Endothelial cell of umbilical vein (primary cell): ENCODE measurements around the gene PAPOLA. TPM values are rescaled to one million over a fixed set of nuclear protein-coding genes. Genes with fewer than 3 reads are reported as not detected.

ENCODE experiments used
- BruUV-seq: library from RNA; stranded (reverse); fragments of 400-500 nt; replicated peaks from 2 replicates; lab custom pipeline; 2021; lab: Mats Ljungman, UMichigan
- CTCF ChIA-PET: fragments of 300-600, 350-600 bp; sonication (Branson Sonifier 250); formaldehyde crosslinking; loops from one replicate; lab custom pipeline; 2021; ENCODE audit warnings: antibody characterized with exemption, inconsistent platforms; lab: Charles Lee
- POLR2A ChIA-PET: fragments of 300-600, 350-600 bp; sonication (Branson Sonifier 250); formaldehyde crosslinking; loops from one replicate; lab custom pipeline; 2021; ENCODE audit warnings: antibody characterized with exemption, inconsistent platforms; lab: Charles Lee
- DNase-seq: peaks from one replicate; pipeline ENCODE4 v3.0.0-alpha.2; 2011; ENCODE audit warnings: low read depth, low spot score
- FAIRE-seq: peaks from 2 replicates; lab custom pipeline; 2011; peaks lifted over from hg19 to GRCh38; lab: Jason Lieb, UNC
- H2AFZ ChIP-seq: 2 replicates; pipeline ENCODE4 v1.6.0; 2012; ENCODE audit warnings: low read depth, low read length, control low read depth, inconsistent platforms
- H3K27ac ChIP-seq: 2 replicates; pipeline ENCODE4 v1.5.1; 2011; ENCODE audit warnings: low read depth, mild to moderate bottlenecking, control low read depth, low read length, moderate library complexity; ENCODE audit not compliant: insufficient read depth
- H3K27me3 ChIP-seq, 2 experiments: 2 replicates each; pipeline versions ENCODE4 v1.6.0 to v1.6.1; 2011; ENCODE audit warnings: low read length in 2 of 2, mixed read lengths in 1 of 2; ENCODE audit not compliant: control insufficient read depth in 2 of 2, insufficient read depth in 2 of 2
- H3K36me3 ChIP-seq, 2 experiments: 2 replicates in 1 of 2; 3 replicates in 1 of 2; pipeline ENCODE4 v1.5.1; 2011; ENCODE audit warnings: low read length in 2 of 2, mild to moderate bottlenecking in 1 of 2, moderate library complexity in 1 of 2; ENCODE audit not compliant: control insufficient read depth in 2 of 2, insufficient read depth in 2 of 2; ENCODE audit errors: extremely low read depth in 1 of 2
- H3K4me1 ChIP-seq: 3 replicates; pipeline ENCODE4 v1.5.1; 2011; ENCODE audit warnings: mild to moderate bottlenecking, low read length; ENCODE audit not compliant: control insufficient read depth, insufficient read depth; ENCODE audit errors: extremely low read depth
- H3K4me2 ChIP-seq: 2 replicates; pipeline ENCODE4 v1.6.1; 2011; ENCODE audit warnings: low read length, control low read depth, mixed read lengths; ENCODE audit not compliant: insufficient read depth
- H3K4me3 ChIP-seq, 3 experiments: fragments of 200-600 bp in 1 of 3; sonication (generic), shearing (Covaris generic) in 1 of 3; replicated peaks in 1 of 3; 2 replicates each; pipeline ENCODE4 v1.5.1; 2011 to 2016; ENCODE audit warnings: control low read depth in 3 of 3, low read length in 3 of 3, mild to moderate bottlenecking in 2 of 3, inconsistent platforms in 1 of 3, low read depth in 1 of 3, moderate library complexity in 1 of 3; ENCODE audit not compliant: insufficient read depth in 1 of 3
- H3K79me2 ChIP-seq: 2 replicates; pipeline ENCODE4 v1.6.0; 2012; ENCODE audit warnings: low read length, inconsistent platforms; ENCODE audit not compliant: control insufficient read depth, insufficient read depth
- H3K9ac ChIP-seq: replicated peaks from 2 replicates; pipeline ENCODE3; 2011; ENCODE audit warnings: low read length, control low read depth; ENCODE audit not compliant: insufficient read depth; ENCODE audit errors: extremely low read depth
- H3K9me1 ChIP-seq: replicated peaks from 3 replicates; pipeline ENCODE4 v1.6.0; 2011; ENCODE audit warnings: mild to moderate bottlenecking, low read length; ENCODE audit not compliant: control insufficient read depth, insufficient read depth; ENCODE audit errors: extremely low read depth
- H3K9me3 ChIP-seq: replicated peaks from 2 replicates; pipeline ENCODE4 v1.5.1; 2012; ENCODE audit warnings: low read length, inconsistent platforms; ENCODE audit not compliant: control insufficient read depth, insufficient read depth
- H4K20me1 ChIP-seq: replicated peaks from 2 replicates; pipeline ENCODE3; 2011; ENCODE audit warnings: mild to moderate bottlenecking, low read length; ENCODE audit not compliant: control insufficient read depth, insufficient read depth; ENCODE audit errors: extremely low read depth
- CTCF ChIP-seq, 2 donors: IDR thresholded peaks; 1 replicate in 1 of 2; 2 replicates in 1 of 2; pipeline ENCODE4 v1.5.1; 2011; ENCODE audit warnings: low read length in 2 of 2, mild to moderate bottlenecking in 2 of 2, moderate library complexity in 2 of 2, control low read depth in 1 of 2, inconsistent platforms in 1 of 2, low read depth in 1 of 2; ENCODE audit not compliant: insufficient read depth in 1 of 2; ENCODE audit errors: extremely low read depth in 1 of 2
- EZH2 ChIP-seq: IDR thresholded peaks from 2 replicates; pipeline ENCODE4 v1.6.1; 2012; ENCODE audit warnings: borderline replicate concordance, low read depth, mild to moderate bottlenecking, moderate library complexity, low read length, inconsistent platforms; ENCODE audit not compliant: severe bottlenecking
- FOS ChIP-seq: IDR thresholded peaks from 2 replicates; pipeline ENCODE4 v1.6.1; 2011; ENCODE audit warnings: mild to moderate bottlenecking, low read length, moderate library complexity, borderline replicate concordance; ENCODE audit not compliant: insufficient read depth
- GATA2 ChIP-seq: IDR thresholded peaks from 2 replicates; pipeline ENCODE4 v1.7.0; 2011; ENCODE audit warnings: low read depth, mild to moderate bottlenecking, moderate library complexity, mixed read lengths, low read length; ENCODE audit not compliant: insufficient read length, insufficient read depth
- JUN ChIP-seq: IDR thresholded peaks from 2 replicates; pipeline ENCODE4 v1.6.1; 2011; ENCODE audit warnings: borderline replicate concordance, low read depth; ENCODE audit not compliant: insufficient read length, insufficient read depth
- MAX ChIP-seq: IDR thresholded peaks from 2 replicates; pipeline ENCODE4 v1.6.1; 2011; ENCODE audit not compliant: insufficient read depth, insufficient read length
- MYC ChIP-seq: IDR thresholded peaks from one replicate; pipeline ENCODE4 v1.6.1; 2011; ENCODE audit warnings: mild to moderate bottlenecking, low read depth, low read length
- POLR2A ChIP-seq: IDR thresholded peaks from 2 replicates; pipeline ENCODE4 v1.6.1; 2012; ENCODE audit warnings: low read depth, mild to moderate bottlenecking, control low read depth, low read length
- POLR2AphosphoS5 ChIP-seq: IDR thresholded peaks from 2 replicates; pipeline ENCODE4 v1.6.1; 2012; ENCODE audit warnings: low read depth, mild to moderate bottlenecking, control low read depth, low read length, moderate library complexity; ENCODE audit not compliant: insufficient read depth
- dilution Hi-C: fragments of 300-500 bp; cut with MboI; formaldehyde crosslinking; loops from one replicate; pipeline ENCODE4 v1.15.0; 2019; ENCODE audit warnings: low sequenced_read_pairs; ENCODE audit not compliant: extremely low pct_ligation_motif_present
- intact Hi-C: fragments of 100-400 bp; cut with micrococcal nuclease; formaldehyde crosslinking; loops from one replicate; pipeline ENCODE4 v1.10.0; 2022
- polyA plus RNA-seq, 4 experiments: library from polyadenylated mRNA; depleted of rRNA in 3 of 4; stranded (reverse) in 3 of 4; unstranded in 1 of 4; fragments of >200 nt; gene quantifications; 2 replicates each; pipeline versions ENCODE4 v1.2.1 to v1.2.3, GENCODE V29; 2011 to 2012; ENCODE audit warnings: missing spikeins in 1 of 4
- total RNA-seq: library from RNA; stranded (reverse); gene quantifications from 2 replicates; pipeline ENCODE4 v1.2.3, GENCODE V29; 2021

Gene PAPOLA
- total and polyA plus RNA-seq, 2 donors (not counting 3 experiments of a cell fraction or from before 2014, with no cell fraction given) = 75.4 to 184 TPM

- dilution Hi-C loops (no loop called here), intact Hi-C loops (no loop called here)
- Histone ChIP-seq H3K9me3 (no peaks in the 10 kb centered on the region), H3K36me3 (no peaks in the 10 kb centered on the region), H3K27ac (no peak overlapping the region), H3K9ac (no peak overlapping the region), H3K79me2 (no peaks in the 10 kb centered on the region), H2AFZ (no peak overlapping the region), H3K4me2 (no peak overlapping the region), H4K20me1 (no peaks in the 10 kb centered on the region), H3K9me1 (no peaks in the 10 kb centered on the region), H3K4me1 (no peaks in the 10 kb centered on the region), H3K4me3 (no peak overlapping the region), H3K27me3 (no peaks in the 10 kb centered on the region)
- TF ChIP-seq GATA2 = no peak
- no peak for TF ChIP-seq MYC
- TF ChIP-seq POLR2A = no peak
- TF ChIP-seq CTCF (IDR thresholded peaks at IDR 0.05; ENCODE audit: extremely low read depth in 1 of 2, insufficient read depth in 1 of 2, low read depth in 1 of 2, low read length in 2 of 2) = no peak
- TF ChIP-seq EZH2 = no peak
- TF ChIP-seq JUN = no peak
- no peak for TF ChIP-seq POLR2AphosphoS5
- no peak for TF ChIP-seq FOS
- TF ChIP-seq MAX = no peak
- no TSS peak for BruUV-seq
- FAIRE-seq (no peak), DNase-seq (no peak)
- CTCF ChIA-PET = no interaction called here
- POLR2A ChIA-PET = no interaction called here
These were observed 24.1 kb upstream of the PAPOLA start for GRCh38 chr14:96478119-96478518.
